GM19035 (cell line): Measurements from ENCODE around the gene LRRC43.
A peak's percentile ranks its signal among the peaks of the same experiment; 100 is the strongest.

Source experiments
- ATAC-seq: cut with Tn5 transposase; IDR thresholded peaks from one replicate; pipeline ENCODE4 v1.9.1; 2021; ENCODE audit not compliant: unreplicated experiment

LRRC43 gene

GRCh38 chr12:122215771-122216170, 32.8 kb downstream of the LRRC43 start:
- no peak for ATAC-seq

GRCh38 chr12:122216445-122216844, 33.5 kb downstream of the LRRC43 start:
- ATAC-seq, result no peak

DNA sequence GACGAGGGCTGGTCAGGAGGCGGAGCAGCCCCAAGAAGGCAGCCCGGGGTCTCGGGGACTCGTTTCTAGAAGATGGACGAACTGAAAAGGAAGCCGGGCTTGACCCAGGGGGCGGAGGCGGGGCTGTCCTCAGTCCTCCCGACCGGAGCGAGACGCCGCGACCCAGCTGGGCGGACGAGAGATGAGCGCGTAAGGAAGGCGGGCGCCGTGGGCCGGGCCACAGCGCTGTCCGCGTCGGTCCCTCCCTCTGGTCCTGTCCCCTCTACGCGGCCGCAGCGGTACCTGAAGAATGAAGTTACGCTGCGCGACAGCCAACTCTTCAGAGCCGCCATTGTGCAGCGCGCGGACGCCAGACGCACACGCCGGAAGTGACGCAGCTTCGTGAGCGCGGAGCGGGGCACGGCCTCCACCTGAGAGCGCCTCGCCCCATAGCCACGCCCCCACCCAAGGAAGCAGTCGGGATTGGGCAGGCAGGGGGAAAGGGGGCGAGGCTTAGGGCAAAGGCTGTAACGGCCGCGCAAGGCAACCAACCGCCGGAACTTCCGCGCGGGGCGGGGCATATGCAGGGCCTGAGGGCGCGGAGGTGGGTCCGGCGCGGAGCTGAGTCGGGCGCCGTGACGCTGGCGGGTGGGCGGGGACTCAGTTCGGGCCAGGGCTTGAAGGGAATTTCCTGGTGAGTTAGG, 42.9 kb downstream of the LRRC43 start, which contains the start of gene DIABLO:
Gene DIABLO, minus strand, starts transcription at position 370 of the 683 bp plus-strand sequence. Its CDS starts 38 bp downstream, at position 332.
- ATAC-seq, result peak; percentile 86

- ATAC-seq, result no peak
Observed at GRCh38 chr12:122226366-122227125, 43.6 kb downstream of the LRRC43 start.

DNA sequence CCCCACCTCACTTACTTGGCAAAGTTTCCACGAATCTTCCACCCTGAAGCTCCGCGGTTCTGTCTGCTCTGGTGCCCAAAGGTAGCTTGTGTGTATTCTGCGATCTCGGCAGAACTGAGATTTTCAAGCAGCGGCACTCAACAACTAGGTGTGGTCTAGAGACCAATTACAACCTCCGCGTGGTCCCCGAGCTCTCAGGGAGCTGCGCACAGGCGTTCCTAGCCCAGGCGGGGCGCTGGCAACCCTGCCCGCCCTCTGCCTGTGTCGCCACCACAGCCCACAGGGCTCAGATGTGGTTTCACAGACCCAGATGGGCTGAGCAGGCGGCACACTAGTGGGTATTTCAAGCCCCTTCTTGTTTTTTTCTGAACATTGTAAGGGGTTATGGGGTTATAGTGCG, 44.4 kb downstream of the LRRC43 start:
- no peak for ATAC-seq

- no peak for ATAC-seq
Observed at GRCh38 chr12:122228092-122228491, 45.2 kb downstream of the LRRC43 start.

DNA sequence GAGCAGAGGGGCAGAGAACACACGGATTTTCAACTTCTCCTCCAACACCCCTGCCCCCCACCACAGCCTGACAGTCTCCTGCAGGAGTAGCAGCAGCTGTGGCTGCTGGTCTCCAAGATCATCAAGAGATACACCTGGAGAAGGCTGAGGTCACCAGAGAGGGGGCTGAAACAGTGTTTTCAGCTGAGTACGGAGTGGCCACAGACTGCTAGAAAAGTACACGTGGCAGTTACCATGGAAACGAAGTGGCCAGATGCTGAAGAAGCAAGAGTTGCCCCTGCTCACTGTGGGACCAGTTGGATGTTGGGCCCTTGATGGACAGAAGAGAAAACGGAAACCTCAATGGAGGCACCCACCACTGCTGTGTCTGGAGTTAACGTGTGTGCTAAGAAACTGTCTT, 47.9 kb downstream of the LRRC43 start:
- no peak for ATAC-seq

- ATAC-seq, result no peak
Observed at GRCh38 chr12:122232691-122233090, 49.8 kb downstream of the LRRC43 start.

DNA sequence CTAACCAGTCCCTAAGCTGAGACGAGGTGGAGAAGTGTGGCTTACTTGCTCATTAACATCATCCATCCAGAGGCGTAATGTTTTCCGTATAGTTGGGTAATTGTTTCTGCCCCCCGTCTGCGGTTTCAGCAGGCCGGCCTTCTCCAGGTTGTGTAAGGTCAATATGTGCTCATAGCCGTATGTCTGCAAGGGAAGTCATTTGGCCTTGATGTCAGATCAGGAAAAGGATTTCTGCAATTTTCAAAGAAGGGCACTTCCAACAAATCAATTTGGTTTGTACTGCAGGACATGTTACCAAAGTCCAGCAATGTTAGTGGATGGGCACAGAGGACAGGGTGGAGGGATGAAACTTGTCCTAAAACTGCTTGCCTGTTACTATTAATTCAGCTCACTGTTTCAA, 52.8 kb downstream of the LRRC43 start:
- no peak for ATAC-seq

DNA sequence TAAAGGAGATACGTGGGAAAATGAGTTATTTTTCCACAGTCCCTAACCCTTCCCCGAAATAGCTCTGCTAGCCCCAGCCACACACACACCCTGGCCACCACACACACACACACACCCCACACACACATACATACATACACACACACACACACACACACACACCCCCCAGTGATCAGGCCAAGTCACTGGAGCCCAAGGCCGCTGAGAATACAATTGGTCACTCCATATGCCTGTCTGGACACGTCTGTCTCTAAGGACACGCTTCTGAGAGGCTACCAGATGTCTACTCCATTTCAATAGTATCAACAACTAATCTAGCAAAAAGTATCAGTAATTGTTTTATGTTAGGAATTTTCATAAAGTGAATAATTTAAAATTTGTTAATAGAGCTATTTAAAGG, 55.9 kb downstream of the LRRC43 start:
- no peak for ATAC-seq

DNA sequence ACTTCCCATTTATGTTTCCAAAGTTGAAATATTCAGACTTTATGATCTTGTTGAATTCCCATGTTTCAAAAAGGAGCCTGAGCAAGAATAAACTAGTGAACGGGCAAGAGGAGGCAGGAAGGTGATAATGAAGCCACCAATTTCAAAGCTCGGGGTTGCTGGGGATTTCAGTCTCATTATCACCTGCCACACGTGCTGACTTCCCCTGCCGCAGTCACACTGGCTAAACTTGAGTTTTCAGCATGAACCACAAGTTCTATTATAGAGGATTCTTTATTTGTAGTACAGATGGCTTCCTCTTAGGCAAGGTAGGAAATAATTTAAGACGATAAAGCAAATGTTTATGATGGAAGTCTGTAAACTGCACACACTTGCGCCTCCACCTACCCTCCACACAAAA, 61.0 kb downstream of the LRRC43 start:
- ATAC-seq, result no peak

DNA sequence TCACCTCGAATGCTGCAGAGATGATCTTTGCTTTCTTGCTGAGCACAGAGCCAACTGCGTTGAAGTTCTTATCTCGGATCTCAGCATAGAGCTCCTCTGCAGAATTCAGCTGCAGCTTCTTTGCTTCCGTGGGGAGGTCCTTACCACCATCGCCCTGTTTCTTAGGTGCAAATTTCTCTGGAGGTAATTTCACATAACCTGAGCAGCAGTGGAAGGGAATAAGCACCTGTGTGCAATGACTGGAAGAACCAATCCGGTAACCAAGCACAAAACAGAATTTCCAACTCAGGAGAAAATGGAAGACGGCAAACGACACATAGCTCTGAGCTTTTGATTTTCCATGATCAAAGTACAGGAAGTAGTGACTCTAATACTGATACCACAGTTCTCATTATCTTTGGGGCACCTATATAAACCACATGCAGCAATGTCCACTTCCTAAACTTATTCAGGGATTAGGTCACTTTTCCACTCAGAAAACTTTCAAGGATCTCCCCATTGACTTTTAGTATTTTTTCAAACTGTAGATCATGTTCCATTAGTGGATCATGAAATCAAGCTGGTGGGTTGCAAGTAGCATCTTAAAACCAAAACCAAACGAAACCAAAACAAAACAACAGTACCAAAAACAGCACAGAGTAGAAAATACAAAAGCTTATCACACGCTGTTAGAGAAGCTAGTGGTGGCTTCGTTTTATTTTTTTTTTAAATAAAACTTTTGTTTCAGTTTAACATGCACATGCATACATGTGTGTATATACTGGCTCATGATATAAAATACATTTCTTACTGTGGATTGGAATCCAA, 61.8 kb downstream of the LRRC43 start:
- ATAC-seq, result no peak

GRCh38 chr12:122245553-122245952, 62.6 kb downstream of the LRRC43 start:
- no peak for ATAC-seq

GRCh38 chr12:122250047-122250446, 67.1 kb downstream of the LRRC43 start:
- ATAC-seq, result no peak

- ATAC-seq, result no peak
Observed at GRCh38 chr12:122250536-122250935, 67.6 kb downstream of the LRRC43 start.
